BLaER1 (cell line): Measurements from ENCODE around the gene CD2.

Experiments
- H3K27ac ChIP-seq: shearing (Covaris generic); formaldehyde crosslinking; 2 replicates; pipeline ENCODE4 v1.8.1; 2022
- H3K27me3 ChIP-seq: shearing (Covaris generic); formaldehyde crosslinking; 2 replicates; pipeline ENCODE4 v1.8.1; 2022
- H3K36me3 ChIP-seq: shearing (Covaris generic); formaldehyde crosslinking; 2 replicates; pipeline ENCODE4 v1.8.1; 2022
- H3K4me1 ChIP-seq: shearing (Covaris generic); formaldehyde crosslinking; 2 replicates; pipeline ENCODE4 v1.8.1; 2022
- H3K4me2 ChIP-seq: shearing (Covaris generic); formaldehyde crosslinking; 2 replicates; pipeline ENCODE4 v1.8.1; 2022
- H3K4me3 ChIP-seq: shearing (Covaris generic); formaldehyde crosslinking; 2 replicates; pipeline ENCODE4 v1.8.1; 2022
- H3K9ac ChIP-seq: shearing (Covaris generic); formaldehyde crosslinking; 2 replicates; pipeline ENCODE4 v1.8.1; 2022
- H3K9me3 ChIP-seq: shearing (Covaris generic); formaldehyde crosslinking; 2 replicates; pipeline ENCODE4 v1.8.1; 2022
- H4K20me1 ChIP-seq: shearing (Covaris generic); formaldehyde crosslinking; 2 replicates; pipeline ENCODE4 v1.8.1; 2022
- Cebpa-rat ChIP-seq: shearing (Covaris generic); IDR thresholded peaks from 2 replicates; pipeline ENCODE4 v1.8.1; 2022

The CD2 gene

GRCh38 chr1:116765962-116766361, 11.7 kb downstream of the CD2 start:
- Histone ChIP-seq H3K27ac (no peak overlapping the region), H3K36me3 (no peaks in the 10 kb centered on the region; the same call in 1 of the 2 replicates), H3K4me3 (no peak overlapping the region), H3K27me3 (no peaks in the 10 kb centered on the region), H4K20me1 (no peaks in the 10 kb centered on the region), H3K9ac (no peak overlapping the region), H3K4me1 (peaks cover 43% of the 10 kb centered on the region), H3K4me2 (no peak overlapping the region), H3K9me3 (peaks cover 21% of the 10 kb centered on the region)
- no peak for TF ChIP-seq Cebpa-rat

DNA sequence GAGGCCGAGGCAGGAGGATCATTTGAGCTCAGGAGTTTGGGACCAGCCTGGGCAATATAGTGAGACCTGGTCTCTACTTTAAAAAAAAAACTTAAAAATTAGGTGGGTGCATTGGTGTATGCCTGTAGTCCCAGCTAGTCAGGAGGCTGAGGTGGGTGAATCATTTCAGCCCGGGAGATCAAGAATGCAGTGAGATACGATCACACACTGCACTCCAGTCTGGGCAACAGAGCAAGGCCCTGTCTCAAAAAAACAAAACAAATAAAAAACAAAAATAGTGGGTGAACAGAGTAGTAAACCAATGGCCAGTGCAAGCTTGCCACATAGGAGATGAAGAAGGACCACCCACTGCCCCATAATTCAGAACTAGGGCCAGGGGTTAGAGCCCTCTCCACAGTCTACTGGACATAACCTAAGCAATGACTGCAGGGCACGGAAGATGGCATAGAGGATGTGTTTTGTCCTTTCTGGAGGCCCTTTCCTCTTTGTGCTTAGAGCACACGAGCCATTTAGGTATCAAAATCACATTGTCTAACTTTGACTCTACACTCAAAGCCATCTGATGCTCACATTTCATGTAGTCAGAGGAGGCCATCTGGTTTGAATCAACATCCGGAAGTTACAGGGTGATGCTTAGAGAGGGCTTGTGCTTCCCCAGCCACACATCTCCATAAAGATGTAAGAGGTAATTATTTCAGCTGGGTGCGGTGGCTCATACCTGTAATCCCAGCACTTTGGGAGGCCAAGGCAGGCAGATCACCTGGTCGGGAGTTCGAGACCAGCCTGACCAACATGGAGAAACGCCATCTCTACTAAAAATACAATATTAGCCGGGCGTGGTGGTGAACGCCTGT, 12.6 kb downstream of the CD2 start:
- H3K4me2 ChIP-seq: peak overlapping the region; percentile 89
- no peak overlapping the region for H3K27ac ChIP-seq
- H4K20me1 ChIP-seq: no peaks in the 10 kb centered on the region

DNA sequence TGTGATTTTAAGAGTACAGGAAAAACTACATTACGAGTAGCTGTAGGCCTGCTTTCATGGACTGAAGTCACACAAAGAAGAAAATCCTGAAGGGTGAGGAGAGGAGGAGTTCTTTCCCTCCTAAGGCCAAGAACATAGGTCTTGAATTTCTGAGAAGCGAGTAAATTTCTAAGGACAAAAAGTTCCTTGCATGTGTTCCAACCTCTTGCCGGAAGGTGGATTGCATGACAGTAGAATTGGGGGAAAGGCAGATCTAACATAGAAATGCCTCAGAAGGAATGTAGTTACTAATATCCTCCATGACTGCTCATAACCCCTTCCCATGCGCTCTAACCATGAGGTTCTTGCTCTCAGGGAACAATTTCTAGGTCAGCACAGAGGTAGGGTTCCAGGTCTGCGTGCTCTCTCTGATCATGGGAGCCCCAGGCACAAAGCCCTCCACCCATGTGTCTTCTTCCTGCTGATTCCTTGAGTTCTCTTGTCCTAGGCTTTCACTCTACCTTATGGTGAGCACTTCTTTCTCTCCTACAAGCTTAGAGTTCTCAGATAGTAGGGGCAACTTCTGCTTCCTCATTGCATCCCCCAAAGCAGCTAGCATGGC, 13.7 kb downstream of the CD2 start:
- no peaks in the 10 kb centered on the region for H4K20me1 ChIP-seq
- no peak for TF ChIP-seq Cebpa-rat
- H3K27ac ChIP-seq: no peak overlapping the region
- no peaks in the 10 kb centered on the region for H3K27me3 ChIP-seq
- peak overlapping the region; percentile 89 for H3K4me2 ChIP-seq
- H3K9ac ChIP-seq: no peak overlapping the region
- peaks cover 21% of the 10 kb centered on the region for H3K9me3 ChIP-seq
- no peak overlapping the region for H3K4me3 ChIP-seq
- no peaks in the 10 kb centered on the region; the same call in 1 of the 2 replicates for H3K36me3 ChIP-seq
- H3K4me1 ChIP-seq: peaks cover 48% of the 10 kb centered on the region

More for the DNA sequence above, 12.6 kb downstream of the CD2 start:
- Histone ChIP-seq H3K4me1 (peaks cover 48% of the 10 kb centered on the region), H3K36me3 (no peaks in the 10 kb centered on the region; the same call in 1 of the 2 replicates), H3K4me3 (no peak overlapping the region), H3K27me3 (no peaks in the 10 kb centered on the region), H3K9me3 (peaks cover 21% of the 10 kb centered on the region), H3K9ac (no peak overlapping the region)
- TF ChIP-seq Cebpa-rat: no peak

GRCh38 chr1:116768416-116769103, 14.3 kb downstream of the CD2 start:
- H3K27me3 ChIP-seq: no peaks in the 10 kb centered on the region
- H3K36me3 ChIP-seq: no peaks in the 10 kb centered on the region; the same call in 1 of the 2 replicates
- peak overlapping the region; percentile 89 for H3K4me2 ChIP-seq
- H3K4me1 ChIP-seq: peaks cover 48% of the 10 kb centered on the region
- peak overlapping the region; percentile 65 for H3K27ac ChIP-seq
- no peaks in the 10 kb centered on the region for H4K20me1 ChIP-seq
- 0 out of 2 replicates have a peak overlapping the region, but pooled peaks have one; percentile 36 for H3K4me3 ChIP-seq
- H3K9ac ChIP-seq: no peak overlapping the region; the same call in 1 of the 2 replicates
- no peak for TF ChIP-seq Cebpa-rat
- peaks cover 21% of the 10 kb centered on the region for H3K9me3 ChIP-seq

DNA sequence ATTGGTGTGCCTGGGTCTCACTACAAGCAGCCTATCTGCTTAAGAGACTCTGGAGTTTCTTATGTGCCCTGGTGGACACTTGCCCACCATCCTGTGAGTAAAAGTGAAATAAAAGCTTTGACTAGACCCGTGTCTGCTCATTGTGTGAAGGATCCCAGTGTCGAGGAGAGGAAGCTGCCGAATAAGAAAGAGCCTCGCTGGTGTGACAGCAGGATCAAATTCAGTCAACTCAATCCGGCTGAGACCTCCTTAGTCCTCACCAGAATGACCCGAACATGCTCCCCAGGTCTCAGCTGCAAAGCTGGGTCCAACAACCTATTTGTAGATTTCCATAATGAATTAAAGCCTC, 14.8 kb downstream of the CD2 start:
- no peak for TF ChIP-seq Cebpa-rat
- H3K4me3 ChIP-seq: peak overlapping the region; percentile 36; the same call in 1 of the 2 replicates

GRCh38 chr1:116769561-116769977, 15.3 kb downstream of the CD2 start:
- Histone ChIP-seq H3K9me3 (peaks cover 30% of the 10 kb centered on the region), H3K4me1 (peaks cover 48% of the 10 kb centered on the region), H3K27me3 (no peaks in the 10 kb centered on the region), H3K36me3 (no peaks in the 10 kb centered on the region; the same call in 1 of the 2 replicates), H3K4me3 (peak overlapping the region; percentile 36; the same call in 1 of the 2 replicates), H3K27ac (peak overlapping the region; percentile 65), H3K9ac (peak overlapping the region; percentile 46; the same call in 1 of the 2 replicates), H4K20me1 (no peaks in the 10 kb centered on the region), H3K4me2 (peak overlapping the region; percentile 89)
- no peak for TF ChIP-seq Cebpa-rat

More for the DNA sequence above, 14.8 kb downstream of the CD2 start:
- H3K9me3 ChIP-seq: peaks cover 25% of the 10 kb centered on the region
- H3K36me3 ChIP-seq: no peaks in the 10 kb centered on the region; the same call in 1 of the 2 replicates
- peak overlapping the region; percentile 89 for H3K4me2 ChIP-seq
- peak overlapping the region; percentile 65 for H3K27ac ChIP-seq
- no peaks in the 10 kb centered on the region for H4K20me1 ChIP-seq
- peak overlapping the region; percentile 46; the same call in 1 of the 2 replicates for H3K9ac ChIP-seq
- peaks cover 48% of the 10 kb centered on the region for H3K4me1 ChIP-seq
- H3K27me3 ChIP-seq: no peaks in the 10 kb centered on the region

- Histone ChIP-seq H4K20me1 (no peaks in the 10 kb centered on the region), H3K27me3 (no peaks in the 10 kb centered on the region), H3K9ac (no peak overlapping the region), H3K4me2 (peak overlapping the region; percentile 89), H3K36me3 (no peaks in the 10 kb centered on the region; the same call in 1 of the 2 replicates), H3K4me1 (peaks cover 48% of the 10 kb centered on the region), H3K4me3 (peak overlapping the region; percentile 36; the same call in 1 of the 2 replicates), H3K27ac (no peak overlapping the region), H3K9me3 (peaks cover 33% of the 10 kb centered on the region)
- no peak for TF ChIP-seq Cebpa-rat
These were observed 15.8 kb downstream of the CD2 start for GRCh38 chr1:116769994-116770393.

- no peak overlapping the region for H3K9ac ChIP-seq
- peak overlapping the region; percentile 89 for H3K4me2 ChIP-seq
These were observed 16.4 kb downstream of the CD2 start for GRCh38 chr1:116770625-116771024.

DNA sequence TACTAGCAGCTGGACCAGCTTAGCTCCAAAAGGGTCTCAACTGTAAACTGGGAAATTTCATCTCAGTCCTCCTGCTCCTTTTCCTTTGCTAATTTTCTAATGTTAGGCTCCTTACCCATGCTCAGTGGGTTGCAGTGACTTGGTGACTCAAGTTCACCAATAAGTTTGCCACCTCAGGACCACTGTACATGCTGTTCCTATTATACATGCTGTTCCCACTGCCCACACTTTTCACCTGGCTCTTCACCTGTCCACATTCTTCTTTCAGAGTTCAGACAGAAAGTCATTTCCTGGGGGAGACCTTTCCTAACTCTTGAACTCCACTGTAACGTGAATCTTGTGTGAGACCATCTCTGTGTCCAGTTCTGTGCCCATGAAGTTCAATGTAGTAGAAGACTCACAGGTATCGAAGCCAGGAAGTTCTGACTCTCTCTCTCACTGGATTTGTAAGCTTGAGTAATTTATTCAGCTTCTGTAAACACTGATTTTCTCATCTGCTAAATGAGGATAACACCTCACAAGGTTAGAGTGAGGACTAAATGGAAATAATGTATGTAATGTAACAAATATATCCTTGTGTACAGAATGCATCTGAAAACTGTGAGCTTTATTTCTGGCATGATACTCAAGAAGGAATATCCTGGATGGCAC, 17.9 kb downstream of the CD2 start:
- H3K27ac ChIP-seq: no peak overlapping the region

More at GRCh38 chr1:116770625-116771024, 16.4 kb downstream of the CD2 start:
- Histone ChIP-seq H3K9me3 (peaks cover 33% of the 10 kb centered on the region), H4K20me1 (no peaks in the 10 kb centered on the region), H3K4me3 (no peak overlapping the region), H3K4me1 (peaks cover 48% of the 10 kb centered on the region), H3K27me3 (no peaks in the 10 kb centered on the region), H3K36me3 (no peaks in the 10 kb centered on the region), H3K27ac (no peak overlapping the region)
- no peak for TF ChIP-seq Cebpa-rat

More for the DNA sequence above, 17.9 kb downstream of the CD2 start:
- Histone ChIP-seq H4K20me1 (no peaks in the 10 kb centered on the region), H3K4me3 (no peak overlapping the region), H3K36me3 (no peaks in the 10 kb centered on the region), H3K4me2 (no peak overlapping the region), H3K4me1 (peaks cover 43% of the 10 kb centered on the region), H3K9ac (no peak overlapping the region), H3K27me3 (no peaks in the 10 kb centered on the region), H3K9me3 (peaks cover 31% of the 10 kb centered on the region)
- TF ChIP-seq Cebpa-rat: no peak
